ENCODE data around the gene TBC1D14.
"Not testable (repeated sequence)": the region's sequence is repeated elsewhere in the genome, so short reads cannot be mapped to it uniquely, and the experiment has no call there.

Gene TBC1D14

GRCh38 chr4:6907658-6908191 is 1.9 kb upstream of the TBC1D14 start:
- H3K4me3 ChIP-seq: no peak overlapping the region
- no peak for DNase-seq
- H3K27ac ChIP-seq: no peak overlapping the region
- peak in 1 of 2 experiments; percentile 13 for TF ChIP-seq CTCF (IDR thresholded peaks at IDR 0.05)
- intact Hi-C loops (cut with DNase I; ENCODE audit: low total_unique reads): loop anchor here (2.0 kb wide), 1 partner anchor 79 kb away; no protein-coding TSS in a partner anchor
- H3K36me3 ChIP-seq: no peaks in the 10 kb centered on the region
- peaks cover 0 to 39% (median 27%) of the 10 kb centered on the region in 4 donors for H3K4me1 ChIP-seq
- peaks cover 0 to 16% of the 10 kb centered on the region in 2 donors for H3K27me3 ChIP-seq
- no peaks in the 10 kb centered on the region for H3K9me3 ChIP-seq

GRCh38 chr4:6908432-6909112 is 1.1 kb upstream of the TBC1D14 start:
- H3K27me3 ChIP-seq: peaks cover 0 to 16% of the 10 kb centered on the region in 2 donors
- intact Hi-C loops (cut with DNase I; ENCODE audit: low total_unique reads): loop anchor here (2.0 kb wide), 1 partner anchor 78 kb away; no protein-coding TSS in a partner anchor
- no peak for DNase-seq
- H3K9me3 ChIP-seq: no peaks in the 10 kb centered on the region
- TF ChIP-seq CTCF (IDR thresholded peaks at IDR 0.05): no peak
- peaks cover 0 to 39% (median 27%) of the 10 kb centered on the region in 4 donors for H3K4me1 ChIP-seq
- peak overlapping the region; percentile 93 to 100 for H3K27ac ChIP-seq
- H3K36me3 ChIP-seq: no peaks in the 10 kb centered on the region
- peak overlapping the region; percentile 70 to 91 for H3K4me3 ChIP-seq

GRCh38 chr4:6909970-6910339 is 329 bp downstream of the TBC1D14 start:
- no peak for DNase-seq
- TF ChIP-seq CTCF (IDR thresholded peaks at IDR 0.05): no peak
- Histone ChIP-seq H3K4me3 (peak overlapping the region; percentile 70 to 91), H3K9me3 (no peaks in the 10 kb centered on the region), H3K27ac (peak overlapping the region; percentile 93 to 100), H3K36me3 (no peaks in the 10 kb centered on the region), H3K4me1 (peaks cover 0 to 39% (median 27%) of the 10 kb centered on the region in 4 donors), H3K27me3 (peaks cover 0 to 16% of the 10 kb centered on the region in 2 donors)
- intact Hi-C loops (cut with DNase I; ENCODE audit: low total_unique reads): loop anchor here (2.0 kb wide), 1 partner anchor 77 kb away; no protein-coding TSS in a partner anchor

GRCh38 chr4:6910340-6910959 is 824 bp downstream of the TBC1D14 start:
- no peak for TF ChIP-seq CTCF (IDR thresholded peaks at IDR 0.05)
- intact Hi-C loops (cut with DNase I; ENCODE audit: low total_unique reads): no loop called here
- no peak for DNase-seq
- Histone ChIP-seq H3K9me3 (no peaks in the 10 kb centered on the region), H3K27ac (peak overlapping the region; percentile 49 to 100), H3K27me3 (peaks cover 0 to 16% of the 10 kb centered on the region in 2 donors), H3K4me1 (peaks cover 0 to 39% (median 27%) of the 10 kb centered on the region in 4 donors), H3K4me3 (peak overlapping the region; percentile 70 to 91), H3K36me3 (no peaks in the 10 kb centered on the region)

- intact Hi-C loops (cut with DNase I; ENCODE audit: low total_unique reads): no loop called here
- TF ChIP-seq CTCF (IDR thresholded peaks at IDR 0.05): no peak
- no peaks in the 10 kb centered on the region for H3K9me3 ChIP-seq
- peaks cover 0 to 39% (median 28%) of the 10 kb centered on the region in 4 donors for H3K4me1 ChIP-seq
- H3K27me3 ChIP-seq: peaks cover 0 to 12% of the 10 kb centered on the region in 2 donors
- no peak for DNase-seq
- H3K27ac ChIP-seq: peak overlapping the region in 1 of 2 donors; percentile 49
- no peaks in the 10 kb centered on the region for H3K36me3 ChIP-seq
- H3K4me3 ChIP-seq: peak overlapping the region; percentile 70 to 91
Observed at GRCh38 chr4:6910960-6911874, 1.6 kb downstream of the TBC1D14 start.

- H3K4me3 ChIP-seq; H3K27me3 ChIP-seq; H3K36me3 ChIP-seq; H3K9me3 ChIP-seq; DNase-seq; H3K27ac ChIP-seq; intact Hi-C loops (cut with DNase I; ENCODE audit: low total_unique reads): not testable (repeated sequence)
- peaks cover 0 to 43% (median 29%) of the 10 kb centered on the region in 4 donors for H3K4me1 ChIP-seq
Observed at GRCh38 chr4:6911917-6912316, 2.3 kb downstream of the TBC1D14 start.
